GM23338 (cell line): Measurements from ENCODE around the gene ROCK2.

ENCODE experiments used
- EZH2phosphoT487 ChIP-seq: fragments of 200-600 bp; sonication (generic); IDR thresholded peaks from one replicate; pipeline ENCODE4 v1.8.1; 2018; ENCODE audit warnings: antibody characterized with exemption; ENCODE audit not compliant: unreplicated experiment
- ZNF331 ChIP-seq: fragments of 250-450 bp; sonication (Bioruptor Pico); IDR thresholded peaks from 2 replicates; pipeline ENCODE4 v1.5.0; 2020; ENCODE audit warnings: low read depth, mild to moderate bottlenecking, moderate library complexity
- TF ChIP-seq, protein P1 (sequence below), 2 experiments: fragments of 200-600 bp in 1 of 2; sonication (generic) in 1 of 2; conservative IDR thresholded peaks; 2 replicates each; pipeline versions ENCODE4 v1.5.1 to v1.6.1; 2016 to 2017; ENCODE audit warnings: antibody characterized with exemption in 2 of 2, low read depth in 2 of 2, mild to moderate bottlenecking in 2 of 2, moderate library complexity in 1 of 2
- TF ChIP-seq, protein P2 (sequence below): IDR thresholded peaks from one replicate; pipeline ENCODE4 v1.6.1; 2018; ENCODE audit warnings: antibody characterized with exemption; ENCODE audit not compliant: unreplicated experiment

DNA sequence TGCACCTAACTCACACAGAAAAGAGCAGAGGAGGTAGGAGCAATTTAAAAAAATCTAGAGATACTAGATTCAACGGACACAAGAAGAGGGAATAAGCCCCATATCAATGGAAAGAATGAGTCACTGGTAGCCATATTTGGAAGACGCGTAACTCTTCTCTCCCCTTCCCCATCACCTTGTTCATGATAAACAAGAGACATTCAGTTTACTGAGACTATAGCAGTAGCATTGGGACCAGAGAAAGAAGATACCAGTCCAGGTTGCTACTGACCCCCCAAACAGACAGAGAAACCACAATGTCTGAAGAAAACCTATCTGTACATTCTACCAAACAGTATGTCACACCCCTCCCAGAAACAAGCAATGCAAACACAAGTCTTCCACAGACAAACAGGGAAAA is 108.1 kb downstream of the ROCK2 start:
- TF ChIP-seq, protein P1, sequence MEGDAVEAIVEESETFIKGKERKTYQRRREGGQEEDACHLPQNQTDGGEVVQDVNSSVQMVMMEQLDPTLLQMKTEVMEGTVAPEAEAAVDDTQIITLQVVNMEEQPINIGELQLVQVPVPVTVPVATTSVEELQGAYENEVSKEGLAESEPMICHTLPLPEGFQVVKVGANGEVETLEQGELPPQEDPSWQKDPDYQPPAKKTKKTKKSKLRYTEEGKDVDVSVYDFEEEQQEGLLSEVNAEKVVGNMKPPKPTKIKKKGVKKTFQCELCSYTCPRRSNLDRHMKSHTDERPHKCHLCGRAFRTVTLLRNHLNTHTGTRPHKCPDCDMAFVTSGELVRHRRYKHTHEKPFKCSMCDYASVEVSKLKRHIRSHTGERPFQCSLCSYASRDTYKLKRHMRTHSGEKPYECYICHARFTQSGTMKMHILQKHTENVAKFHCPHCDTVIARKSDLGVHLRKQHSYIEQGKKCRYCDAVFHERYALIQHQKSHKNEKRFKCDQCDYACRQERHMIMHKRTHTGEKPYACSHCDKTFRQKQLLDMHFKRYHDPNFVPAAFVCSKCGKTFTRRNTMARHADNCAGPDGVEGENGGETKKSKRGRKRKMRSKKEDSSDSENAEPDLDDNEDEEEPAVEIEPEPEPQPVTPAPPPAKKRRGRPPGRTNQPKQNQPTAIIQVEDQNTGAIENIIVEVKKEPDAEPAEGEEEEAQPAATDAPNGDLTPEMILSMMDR (conservative IDR thresholded peaks at IDR 0.05; ENCODE audit: low read depth in 2 of 2), result no peak
- TF ChIP-seq ZNF331 (CRISPR knock-in tag), result no peak
- TF ChIP-seq EZH2phosphoT487, result no peak
- TF ChIP-seq, protein P2, sequence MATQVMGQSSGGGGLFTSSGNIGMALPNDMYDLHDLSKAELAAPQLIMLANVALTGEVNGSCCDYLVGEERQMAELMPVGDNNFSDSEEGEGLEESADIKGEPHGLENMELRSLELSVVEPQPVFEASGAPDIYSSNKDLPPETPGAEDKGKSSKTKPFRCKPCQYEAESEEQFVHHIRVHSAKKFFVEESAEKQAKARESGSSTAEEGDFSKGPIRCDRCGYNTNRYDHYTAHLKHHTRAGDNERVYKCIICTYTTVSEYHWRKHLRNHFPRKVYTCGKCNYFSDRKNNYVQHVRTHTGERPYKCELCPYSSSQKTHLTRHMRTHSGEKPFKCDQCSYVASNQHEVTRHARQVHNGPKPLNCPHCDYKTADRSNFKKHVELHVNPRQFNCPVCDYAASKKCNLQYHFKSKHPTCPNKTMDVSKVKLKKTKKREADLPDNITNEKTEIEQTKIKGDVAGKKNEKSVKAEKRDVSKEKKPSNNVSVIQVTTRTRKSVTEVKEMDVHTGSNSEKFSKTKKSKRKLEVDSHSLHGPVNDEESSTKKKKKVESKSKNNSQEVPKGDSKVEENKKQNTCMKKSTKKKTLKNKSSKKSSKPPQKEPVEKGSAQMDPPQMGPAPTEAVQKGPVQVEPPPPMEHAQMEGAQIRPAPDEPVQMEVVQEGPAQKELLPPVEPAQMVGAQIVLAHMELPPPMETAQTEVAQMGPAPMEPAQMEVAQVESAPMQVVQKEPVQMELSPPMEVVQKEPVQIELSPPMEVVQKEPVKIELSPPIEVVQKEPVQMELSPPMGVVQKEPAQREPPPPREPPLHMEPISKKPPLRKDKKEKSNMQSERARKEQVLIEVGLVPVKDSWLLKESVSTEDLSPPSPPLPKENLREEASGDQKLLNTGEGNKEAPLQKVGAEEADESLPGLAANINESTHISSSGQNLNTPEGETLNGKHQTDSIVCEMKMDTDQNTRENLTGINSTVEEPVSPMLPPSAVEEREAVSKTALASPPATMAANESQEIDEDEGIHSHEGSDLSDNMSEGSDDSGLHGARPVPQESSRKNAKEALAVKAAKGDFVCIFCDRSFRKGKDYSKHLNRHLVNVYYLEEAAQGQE, result no peak
